ELF-1 (cell line): ENCODE results near the gene NTRK1.

Source experiments
- DNase-seq: peaks from one replicate; pipeline ENCODE4 v3.0.0-alpha.2; 2016; ENCODE audit warnings: low read depth, low spot score

NTRK1 gene

DNA sequence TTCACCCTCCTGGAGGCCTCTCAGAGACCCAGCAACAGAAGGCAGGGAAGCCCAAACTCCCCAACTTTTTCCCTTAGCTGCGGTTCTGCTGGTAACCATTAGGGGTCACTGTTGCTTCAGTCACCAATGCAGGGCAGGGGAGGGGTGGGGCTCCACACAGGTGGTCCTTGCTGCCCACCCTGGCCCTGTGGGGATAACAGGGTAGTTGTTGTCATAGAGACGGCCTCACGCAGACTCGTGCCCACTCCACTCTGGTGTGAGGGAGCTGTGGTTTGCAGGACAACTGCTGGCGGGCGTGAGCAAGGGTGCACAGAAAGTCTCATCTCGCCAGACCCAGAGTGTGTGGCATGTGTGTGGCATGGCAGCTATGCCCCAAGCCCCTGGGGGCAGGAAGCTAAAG is 21.7 kb upstream of the NTRK1 start:
- DNase-seq, result peak; percentile 67

DNA sequence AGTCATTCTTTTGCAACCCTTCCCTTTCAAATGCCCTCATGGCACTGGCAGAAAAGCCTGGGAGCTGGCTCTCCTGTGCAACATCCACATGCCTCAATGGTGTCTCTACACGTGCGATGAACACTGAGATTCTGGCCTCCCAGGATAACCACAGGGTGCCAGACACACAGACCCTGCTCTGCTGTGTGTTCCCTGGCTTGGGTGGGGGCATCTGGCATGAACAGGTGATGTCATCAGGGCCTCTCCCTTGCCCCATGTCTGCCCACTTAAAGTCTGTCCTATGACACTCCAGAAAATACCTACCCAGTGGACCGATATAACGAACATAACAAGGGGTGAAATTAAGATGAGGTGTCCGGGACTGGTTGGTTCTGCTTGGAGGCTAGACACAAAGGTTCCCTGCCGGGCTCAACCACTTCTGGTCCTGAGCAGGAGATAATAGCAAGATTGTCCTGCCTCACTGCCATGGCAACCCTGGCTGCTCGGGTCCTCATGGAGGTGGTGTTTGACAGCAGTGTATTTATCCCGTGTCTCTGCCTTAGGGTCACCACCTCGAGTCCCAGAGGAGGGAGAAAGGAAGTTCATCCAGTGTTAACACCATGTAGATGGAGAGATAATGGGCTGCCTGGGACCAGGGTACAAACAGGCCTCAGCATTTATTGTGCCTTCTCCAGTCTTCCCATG is 21.1 kb upstream of the NTRK1 start:
- DNase-seq, result no peak

GRCh38 chr1:156840186-156840897 is 20.3 kb upstream of the NTRK1 start:
- DNase-seq, result no peak

GRCh38 chr1:156840898-156841279 is 19.8 kb upstream of the NTRK1 start:
- no peak for DNase-seq

- peak; percentile 67 for DNase-seq
Observed at GRCh38 chr1:156841295-156841855, 19.3 kb upstream of the NTRK1 start.

GRCh38 chr1:156842618-156843300 is 17.9 kb upstream of the NTRK1 start:
- no peak for DNase-seq

- DNase-seq, result no peak
Observed at GRCh38 chr1:156844102-156844501, 16.6 kb upstream of the NTRK1 start.

GRCh38 chr1:156844638-156845037 is 16.0 kb upstream of the NTRK1 start:
- DNase-seq, result no peak

DNA sequence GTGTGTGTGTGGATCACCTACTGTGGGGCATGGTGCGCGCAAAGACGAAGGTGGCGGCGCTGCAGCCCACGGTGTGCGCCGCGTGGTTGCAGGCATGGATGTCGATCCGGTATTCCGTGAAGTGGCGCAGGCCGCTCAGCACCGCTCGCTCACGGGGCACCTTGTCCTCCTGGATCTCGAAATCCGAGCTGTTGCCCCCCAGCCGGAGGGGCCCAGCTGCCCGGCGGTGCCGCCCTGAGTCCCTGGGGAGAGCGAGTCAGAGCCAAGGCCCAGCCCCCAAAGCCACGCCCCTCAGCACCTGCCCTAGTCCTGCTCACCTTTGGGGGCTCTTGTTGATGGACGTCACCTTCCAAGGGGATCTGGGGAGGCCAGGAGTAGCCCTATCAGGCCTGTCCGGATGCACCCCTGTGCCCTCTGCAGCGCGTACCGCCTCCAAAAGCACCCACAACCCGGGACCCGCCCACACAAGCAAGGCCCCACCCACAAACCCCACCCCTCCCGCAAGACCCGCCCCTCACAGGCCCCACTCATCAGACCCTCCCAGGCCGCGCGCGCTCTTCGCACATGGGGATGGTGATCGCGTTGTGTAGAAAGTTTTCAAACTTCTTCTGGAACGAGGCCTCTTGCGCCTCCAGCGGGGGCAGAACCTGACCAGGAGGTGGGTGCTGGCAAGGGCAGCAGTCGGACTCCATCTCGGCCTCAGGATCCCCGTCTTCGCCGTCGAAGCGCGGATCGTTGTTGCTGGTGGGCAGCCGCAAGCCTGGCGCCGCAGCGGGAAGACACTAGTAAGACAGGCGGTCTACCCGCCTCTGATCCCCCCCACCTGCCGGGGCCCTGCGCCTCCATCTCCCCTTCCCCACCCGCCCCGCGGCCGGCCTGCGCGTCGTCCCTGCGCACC is 15.4 kb upstream of the NTRK1 start:
- DNase-seq, result no peak

- DNase-seq, result no peak
Observed at GRCh38 chr1:156845953-156846545, 14.6 kb upstream of the NTRK1 start.

DNA sequence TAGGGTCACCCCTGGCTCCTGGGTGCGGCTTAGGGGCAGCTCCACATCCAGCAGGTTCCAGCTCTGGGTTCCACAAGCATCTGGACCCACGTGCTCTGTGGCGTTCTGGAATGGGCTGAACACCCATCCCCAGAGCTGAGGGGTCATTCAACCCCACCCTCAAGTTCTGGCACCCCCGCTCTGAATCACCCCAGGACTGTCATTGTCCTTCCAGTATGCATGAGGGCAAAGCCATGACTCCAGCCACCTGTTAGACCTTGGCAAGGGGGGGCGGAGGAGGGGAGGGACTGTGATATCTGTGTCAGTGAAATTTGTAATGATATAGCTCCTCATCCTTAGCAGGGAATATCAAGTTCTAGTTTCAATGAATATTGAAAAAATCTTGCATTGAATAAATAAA is 14.0 kb upstream of the NTRK1 start:
- no peak for DNase-seq

DNA sequence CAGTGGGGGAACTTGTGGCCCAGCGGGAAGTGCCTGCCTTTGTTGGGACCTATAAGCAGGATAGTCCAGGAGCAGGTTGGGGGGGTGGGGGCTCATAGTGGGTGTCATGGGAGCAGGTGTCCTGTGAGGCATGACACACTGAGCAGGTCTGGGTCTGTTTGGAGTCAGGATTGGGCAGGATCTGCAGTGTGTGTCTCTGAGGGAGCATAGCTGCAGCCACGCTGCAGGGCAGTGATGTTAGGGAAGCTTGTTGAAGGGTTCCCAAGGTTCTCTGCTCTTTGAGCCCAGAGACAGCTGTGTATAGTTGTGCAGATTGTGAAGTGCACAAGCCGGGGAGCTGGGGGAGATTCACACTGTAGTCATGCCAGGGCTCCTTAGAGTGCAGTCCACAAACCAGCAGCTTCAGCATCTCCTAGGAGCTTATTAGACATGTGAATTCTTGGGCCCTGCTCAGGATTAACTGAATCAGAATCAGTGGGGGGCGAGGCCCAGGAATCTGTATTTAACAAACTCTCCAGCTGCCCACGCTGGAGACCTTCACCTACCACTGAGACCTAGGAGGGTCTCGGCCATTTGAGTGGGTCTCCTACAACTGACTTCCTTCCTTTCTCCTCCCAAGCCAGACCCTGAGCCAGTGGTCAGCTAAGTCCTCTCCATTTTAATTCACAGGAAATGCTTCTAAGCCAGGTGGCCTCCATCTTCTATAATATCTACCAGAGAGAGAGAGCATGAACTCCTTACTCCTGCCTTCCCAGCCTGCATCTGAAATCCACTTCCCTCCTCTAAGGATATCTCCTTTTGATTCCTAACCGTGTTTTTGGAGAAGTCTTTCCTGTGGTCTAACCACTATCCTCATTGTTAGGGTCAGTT is 12.8 kb upstream of the NTRK1 start:
- DNase-seq, result no peak

- peak; percentile 49 for DNase-seq
Observed at GRCh38 chr1:156848461-156849150, 12.1 kb upstream of the NTRK1 start.

- no peak for DNase-seq
Observed at GRCh38 chr1:156849151-156849496, 11.5 kb upstream of the NTRK1 start.

- no peak for DNase-seq
Observed at GRCh38 chr1:156851779-156852417, 8.8 kb upstream of the NTRK1 start.

GRCh38 chr1:156852418-156852874 is 8.2 kb upstream of the NTRK1 start:
- peak; percentile 27 for DNase-seq

DNA sequence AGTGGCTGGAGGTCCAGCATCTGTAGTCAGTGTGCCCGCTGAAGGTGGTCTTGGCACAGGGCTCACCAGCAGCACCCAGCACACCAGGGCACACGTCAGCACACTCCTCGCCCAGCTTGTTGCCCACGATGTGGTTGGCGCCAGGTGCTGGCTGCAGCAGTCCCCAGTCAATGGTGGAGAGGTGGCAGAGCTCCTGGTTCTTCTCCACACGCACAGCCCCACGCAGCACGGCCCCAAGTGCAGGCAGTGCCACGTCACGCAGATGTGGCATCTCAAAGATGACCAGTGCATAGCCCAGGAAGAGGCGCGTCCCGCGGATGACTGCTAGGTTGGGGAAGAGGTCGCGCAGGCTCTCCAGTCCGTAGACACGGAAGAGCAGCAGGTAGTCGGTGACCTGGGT is 6.9 kb upstream of the NTRK1 start:
- DNase-seq, result no peak

GRCh38 chr1:156854634-156855033 is 6.0 kb upstream of the NTRK1 start:
- DNase-seq, result no peak

GRCh38 chr1:156856282-156856785 is 4.3 kb upstream of the NTRK1 start:
- no peak for DNase-seq
